ENCODE measurements around the gene C19orf18. TPM values are rescaled to one million over a fixed set of nuclear protein-coding genes. Genes with fewer than 3 reads are reported as not detected.
A peak's percentile ranks its signal among the peaks of the same experiment; 100 is the strongest.

C19orf18 gene
- total RNA-seq, 6 experiments from 2014 or later: 0.23 to 0.59 (median 0.33) TPM; not detected in 3

GRCh38 chr19:58003174-58003828 is 29.0 kb upstream of the C19orf18 start:
- peaks cover 90% of the 10 kb centered on the region for H3K36me3 Mint-ChIP-seq (ENCODE audit: low read depth)

GRCh38 chr19:58002384-58003173 is 28.2 kb upstream of the C19orf18 start, which contains the start of gene ZNF606:
Gene ZNF606 (minus strand): TSS chr19:58002820. CDS start chr19:58001319, 1,501 bp downstream.
- H3K9me3 Mint-ChIP-seq: peaks cover 93% of the 10 kb centered on the region
- peak within 1 kb of the TSS; percentile 87 for H3K4me3 Mint-ChIP-seq
- peak within 1 kb of the TSS; percentile 80 for H3K27ac Mint-ChIP-seq
- no peak for TF ChIP-seq CTCF (IDR thresholded peaks at IDR 0.05)
- peaks cover 90% of the 10 kb centered on the region for H3K36me3 Mint-ChIP-seq (ENCODE audit: low read depth)
- peaks cover 23% of the 10 kb centered on the region for H3K4me1 Mint-ChIP-seq (ENCODE audit: low read depth)
- peak; percentile 74 for DNase-seq
- peaks cover 12% of the 10 kb centered on the region for H3K27me3 Mint-ChIP-seq (ENCODE audit: insufficient read depth)

More at GRCh38 chr19:58003174-58003828, 29.0 kb upstream of the C19orf18 start:
- Mint-ChIP-seq H3K4me1 (ENCODE audit: low read depth) (peaks cover 23% of the 10 kb centered on the region), H3K9me3 (peaks cover 93% of the 10 kb centered on the region), H3K27me3 (ENCODE audit: insufficient read depth) (peaks cover 12% of the 10 kb centered on the region), H3K4me3 (peak overlapping the region; percentile 87), H3K27ac (peak overlapping the region; percentile 80)
- DNase-seq: no peak
- no peak for TF ChIP-seq CTCF (IDR thresholded peaks at IDR 0.05)

GRCh38 chr19:58001895-58002369 is 27.6 kb upstream of the C19orf18 start:
- Mint-ChIP-seq H3K9me3 (peaks cover 93% of the 10 kb centered on the region), H3K4me3 (peak overlapping the region; percentile 87), H3K4me1 (ENCODE audit: low read depth) (peaks cover 23% of the 10 kb centered on the region), H3K36me3 (ENCODE audit: low read depth) (peaks cover 90% of the 10 kb centered on the region), H3K27ac (peak overlapping the region; percentile 76), H3K27me3 (ENCODE audit: insufficient read depth) (peaks cover 12% of the 10 kb centered on the region)
- no peak for TF ChIP-seq CTCF (IDR thresholded peaks at IDR 0.05)
- no peak for DNase-seq

- Mint-ChIP-seq H3K4me1 (ENCODE audit: low read depth) (peaks cover 23% of the 10 kb centered on the region), H3K27me3 (ENCODE audit: insufficient read depth) (peaks cover 12% of the 10 kb centered on the region), H3K4me3 (no peak overlapping the region; the same call in 1 of the 2 replicates), H3K9me3 (peaks cover 92% of the 10 kb centered on the region), H3K36me3 (ENCODE audit: low read depth) (peaks cover 91% of the 10 kb centered on the region), H3K27ac (no peak overlapping the region)
- TF ChIP-seq CTCF (IDR thresholded peaks at IDR 0.05): no peak
- DNase-seq: no peak
Observed at GRCh38 chr19:58000677-58001076, 26.3 kb upstream of the C19orf18 start.

GRCh38 chr19:57992841-57993240 is 18.5 kb upstream of the C19orf18 start:
- no peak for TF ChIP-seq CTCF (IDR thresholded peaks at IDR 0.05)
- no peaks in the 10 kb centered on the region; the same call in 1 of the 2 replicates for H3K27me3 Mint-ChIP-seq (ENCODE audit: insufficient read depth)
- H3K9me3 Mint-ChIP-seq: peaks cover 87% of the 10 kb centered on the region
- no peak overlapping the region for H3K4me3 Mint-ChIP-seq
- no peak for DNase-seq
- no peak overlapping the region for H3K27ac Mint-ChIP-seq
- H3K36me3 Mint-ChIP-seq (ENCODE audit: low read depth): peaks cover 90% of the 10 kb centered on the region
- H3K4me1 Mint-ChIP-seq (ENCODE audit: low read depth): no peaks in the 10 kb centered on the region
